CD4-positive, alpha-beta T cell treated with Interferon gamma for 1 hour (primary cell): ENCODE measurements around the gene CBX7.

Experiments used
- DNase-seq: peaks from one replicate; pipeline ENCODE4 v3.0.0-alpha.2; 2020

Gene CBX7

GRCh38 chr22:39122772-39123470 lies 29.6 kb downstream of the CBX7 start:
- DNase-seq: no peak

- no peak for DNase-seq
Observed at GRCh38 chr22:39120983-39121382, 31.5 kb downstream of the CBX7 start.

- DNase-seq: peak; percentile 70
Observed at GRCh38 chr22:39117585-39118191, 34.8 kb downstream of the CBX7 start.

- DNase-seq: no peak
Observed at GRCh38 chr22:39115977-39116621, 36.4 kb downstream of the CBX7 start.

GRCh38 chr22:39115570-39115969 lies 36.9 kb downstream of the CBX7 start:
- DNase-seq: no peak

- no peak for DNase-seq
Observed at GRCh38 chr22:39114112-39114511, 38.4 kb downstream of the CBX7 start.

GRCh38 chr22:39110631-39111561 lies 41.6 kb downstream of the CBX7 start:
- no peak for DNase-seq

GRCh38 chr22:39109361-39109760 lies 43.1 kb downstream of the CBX7 start:
- DNase-seq: no peak

GRCh38 chr22:39108487-39108886 lies 44.0 kb downstream of the CBX7 start:
- no peak for DNase-seq

GRCh38 chr22:39106326-39106725 lies 46.2 kb downstream of the CBX7 start:
- DNase-seq: no peak

- no peak for DNase-seq
Observed at GRCh38 chr22:39103431-39103830, 49.0 kb downstream of the CBX7 start.

- DNase-seq: no peak
Observed at GRCh38 chr22:39101226-39101625, 51.3 kb downstream of the CBX7 start.

- DNase-seq: no peak
Observed at GRCh38 chr22:39098576-39098975, 53.9 kb downstream of the CBX7 start.

- DNase-seq: no peak
Observed at GRCh38 chr22:39098026-39098425, 54.5 kb downstream of the CBX7 start.

- no peak for DNase-seq
Observed at GRCh38 chr22:39097098-39098020, 55.1 kb downstream of the CBX7 start, which contains the start of gene APOBEC3H. APOBEC3H (plus strand) TSS chr22:39097244; CDS start chr22:39100279, 3,035 bp downstream.

- DNase-seq: no peak
Observed at GRCh38 chr22:39095971-39096370, 56.5 kb downstream of the CBX7 start.

- no peak for DNase-seq
Observed at GRCh38 chr22:39094717-39095389, 57.6 kb downstream of the CBX7 start.

GRCh38 chr22:39092111-39092862 lies 60.2 kb downstream of the CBX7 start:
- DNase-seq: no peak

GRCh38 chr22:39091126-39092081 lies 61.1 kb downstream of the CBX7 start:
- no peak for DNase-seq
